ENCODE measurements around the gene PCED1A. TPM values are rescaled to one million over a fixed set of nuclear protein-coding genes. Genes with fewer than 3 reads are reported as not detected.

The PCED1A gene
- total RNA-seq, 4 donors from 2014 or later: 25.4 to 99.0 (median 48.7) TPM

GRCh38 chr20:2839732-2840137 lies 720 bp downstream of the PCED1A start:
- Histone ChIP-seq H3K27ac (peak overlapping the region; percentile 86 to 89 (median 87)), H3K4me1 (peaks cover 0 to 14% (median 7%) of the 10 kb centered on the region in 4 donors), H3K36me3 (no peaks in the 10 kb centered on the region), H3K9me3 (no peaks in the 10 kb centered on the region), H3K27me3 (no peaks in the 10 kb centered on the region), H3K4me3 (peak overlapping the region; percentile 80 to 94 (median 88))
- TF ChIP-seq POLR2A (IDR thresholded peaks at IDR 0.05): no peak
- TF ChIP-seq, protein P1, sequence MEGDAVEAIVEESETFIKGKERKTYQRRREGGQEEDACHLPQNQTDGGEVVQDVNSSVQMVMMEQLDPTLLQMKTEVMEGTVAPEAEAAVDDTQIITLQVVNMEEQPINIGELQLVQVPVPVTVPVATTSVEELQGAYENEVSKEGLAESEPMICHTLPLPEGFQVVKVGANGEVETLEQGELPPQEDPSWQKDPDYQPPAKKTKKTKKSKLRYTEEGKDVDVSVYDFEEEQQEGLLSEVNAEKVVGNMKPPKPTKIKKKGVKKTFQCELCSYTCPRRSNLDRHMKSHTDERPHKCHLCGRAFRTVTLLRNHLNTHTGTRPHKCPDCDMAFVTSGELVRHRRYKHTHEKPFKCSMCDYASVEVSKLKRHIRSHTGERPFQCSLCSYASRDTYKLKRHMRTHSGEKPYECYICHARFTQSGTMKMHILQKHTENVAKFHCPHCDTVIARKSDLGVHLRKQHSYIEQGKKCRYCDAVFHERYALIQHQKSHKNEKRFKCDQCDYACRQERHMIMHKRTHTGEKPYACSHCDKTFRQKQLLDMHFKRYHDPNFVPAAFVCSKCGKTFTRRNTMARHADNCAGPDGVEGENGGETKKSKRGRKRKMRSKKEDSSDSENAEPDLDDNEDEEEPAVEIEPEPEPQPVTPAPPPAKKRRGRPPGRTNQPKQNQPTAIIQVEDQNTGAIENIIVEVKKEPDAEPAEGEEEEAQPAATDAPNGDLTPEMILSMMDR (IDR thresholded peaks at IDR 0.05): no peak
- no peak for DNase-seq

- H3K27ac ChIP-seq: no peak overlapping the region
- no peaks in the 10 kb centered on the region for H3K27me3 ChIP-seq
- peak overlapping the region in 1 of 4 donors; percentile 92 for H3K4me3 ChIP-seq
- H3K9me3 ChIP-seq: no peaks in the 10 kb centered on the region
- no peak for DNase-seq
- H3K36me3 ChIP-seq: no peaks in the 10 kb centered on the region
- H3K4me1 ChIP-seq: peaks cover 0 to 14% (median 7%) of the 10 kb centered on the region in 4 donors
- TF ChIP-seq POLR2A (IDR thresholded peaks at IDR 0.05): no peak
- TF ChIP-seq, protein P1 (IDR thresholded peaks at IDR 0.05): no peak
These were observed 1.4 kb downstream of the PCED1A start for GRCh38 chr20:2838847-2839671.

- Histone ChIP-seq H3K9me3 (no peaks in the 10 kb centered on the region), H3K4me1 (peaks cover 0 to 14% (median 7%) of the 10 kb centered on the region in 4 donors), H3K4me3 (no peak overlapping the region), H3K27ac (no peak overlapping the region), H3K36me3 (no peaks in the 10 kb centered on the region), H3K27me3 (no peaks in the 10 kb centered on the region)
- TF ChIP-seq, protein P1 (IDR thresholded peaks at IDR 0.05): no peak
- no peak for TF ChIP-seq POLR2A (IDR thresholded peaks at IDR 0.05)
- DNase-seq: peak in 1 of 3 donors; percentile 59
These were observed 2.2 kb downstream of the PCED1A start for GRCh38 chr20:2838170-2838797.

GRCh38 chr20:2837221-2837960 lies 3.1 kb downstream of the PCED1A start:
- no peak for DNase-seq
- no peak overlapping the region for H3K27ac ChIP-seq
- H3K4me3 ChIP-seq: no peak overlapping the region
- H3K9me3 ChIP-seq: no peaks in the 10 kb centered on the region
- peaks cover 0 to 14% (median 7%) of the 10 kb centered on the region in 4 donors for H3K4me1 ChIP-seq
- H3K27me3 ChIP-seq: no peaks in the 10 kb centered on the region
- TF ChIP-seq, protein P1 (IDR thresholded peaks at IDR 0.05): no peak
- TF ChIP-seq POLR2A (IDR thresholded peaks at IDR 0.05): no peak
- H3K36me3 ChIP-seq: no peaks in the 10 kb centered on the region

- Histone ChIP-seq H3K27ac (no peak overlapping the region), H3K27me3 (no peaks in the 10 kb centered on the region), H3K4me3 (no peak overlapping the region), H3K9me3 (no peaks in the 10 kb centered on the region), H3K36me3 (no peaks in the 10 kb centered on the region), H3K4me1 (peaks cover 0 to 7% (median 6%) of the 10 kb centered on the region in 4 donors)
- no peak for TF ChIP-seq POLR2A (IDR thresholded peaks at IDR 0.05)
- DNase-seq: no peak
These were observed 4.4 kb downstream of the PCED1A start for GRCh38 chr20:2836035-2836434.
